GM18867 (cell line): ENCODE results near the gene SLC33A1.
"Not testable (repeated sequence)": the region's sequence is repeated elsewhere in the genome, so short reads cannot be mapped to it uniquely, and the experiment has no call there.

Experiments used
- ATAC-seq: cut with Tn5 transposase; IDR thresholded peaks from one replicate; pipeline ENCODE4 v1.9.1; 2021; ENCODE audit warnings: mild to moderate bottlenecking, moderate library complexity; ENCODE audit not compliant: unreplicated experiment

SLC33A1 gene

GRCh38 chr3:155862290-155862982 lies 8.2 kb upstream of the SLC33A1 start:
- not testable (repeated sequence) for ATAC-seq

- no peak for ATAC-seq
Measured at GRCh38 chr3:155861476-155862183, 7.4 kb upstream of the SLC33A1 start.

GRCh38 chr3:155860424-155860823 lies 6.2 kb upstream of the SLC33A1 start:
- ATAC-seq, result not testable (repeated sequence)

GRCh38 chr3:155859859-155860258 lies 5.6 kb upstream of the SLC33A1 start:
- ATAC-seq, result peak; percentile 55

DNA sequence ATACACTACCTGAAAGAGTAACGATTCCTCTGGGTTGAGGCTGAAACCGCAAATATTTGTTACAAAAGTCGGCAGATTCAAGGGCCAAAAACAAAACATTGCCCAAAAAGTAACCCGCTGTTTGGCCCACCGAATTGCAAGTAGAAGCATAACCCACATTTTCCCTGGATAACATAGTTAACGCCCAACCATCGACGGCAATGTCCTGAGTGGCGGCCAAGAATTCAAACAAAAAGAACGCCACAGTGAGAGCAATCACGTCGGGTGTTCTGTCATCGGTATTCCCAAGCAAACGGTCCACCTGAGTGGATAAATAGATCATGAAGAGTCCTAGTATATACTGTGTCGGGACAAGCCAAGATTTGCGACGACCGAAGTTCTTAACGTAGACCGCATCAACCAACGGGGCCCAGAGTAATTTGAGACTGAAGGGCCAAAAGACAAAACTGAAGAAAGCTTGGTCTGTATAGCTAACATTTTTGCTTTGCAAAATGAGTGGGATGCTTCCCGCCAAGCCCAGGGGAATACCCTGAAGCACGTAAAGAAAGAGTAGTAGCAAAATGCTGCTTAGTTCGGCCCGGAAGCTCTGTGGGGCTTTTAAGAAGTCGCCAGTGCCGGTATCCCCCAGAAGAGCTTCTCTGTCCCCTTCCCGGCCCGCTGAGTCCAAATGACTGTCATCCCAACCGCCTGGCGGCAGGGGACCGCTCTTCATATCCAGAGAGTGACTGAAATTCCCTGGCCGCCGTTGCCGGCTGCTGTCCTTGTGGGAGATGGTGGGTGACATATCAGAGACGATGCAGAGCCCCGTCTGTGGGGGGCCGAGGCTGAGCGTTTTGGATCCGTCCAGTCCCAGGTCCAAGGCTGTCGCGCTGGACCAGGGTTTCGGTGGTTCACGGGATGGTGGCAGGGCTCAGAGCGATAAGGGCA lies 750 bp downstream of the SLC33A1 start:
- ATAC-seq, result peak; percentile 0

- ATAC-seq, result no peak
Measured at GRCh38 chr3:155852341-155852740, 1.9 kb downstream of the SLC33A1 start.

DNA sequence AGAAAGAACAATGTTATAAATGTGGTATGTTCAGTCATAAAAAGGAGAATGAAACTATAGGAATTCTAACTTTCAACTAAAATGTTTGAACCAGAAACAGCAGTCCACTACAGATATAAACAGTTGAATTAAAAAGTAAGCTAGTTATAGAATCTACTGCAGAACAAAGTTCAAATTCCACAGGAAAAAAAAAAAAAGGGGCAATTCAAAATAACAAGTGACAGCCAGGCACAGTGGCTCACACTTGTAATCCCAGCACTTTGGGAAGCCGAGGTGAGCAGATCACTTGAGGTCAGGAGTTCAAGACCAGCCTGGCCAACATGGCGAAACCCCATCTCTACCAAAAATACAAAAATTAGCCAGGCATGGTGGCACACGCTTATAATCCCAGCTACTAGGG lies 4.8 kb downstream of the SLC33A1 start:
- not testable (repeated sequence) for ATAC-seq

- ATAC-seq, result no peak
Measured at GRCh38 chr3:155847993-155848392, 6.2 kb downstream of the SLC33A1 start.

- ATAC-seq, result no peak
Measured at GRCh38 chr3:155846119-155846518, 8.1 kb downstream of the SLC33A1 start.

- ATAC-seq, result peak; percentile 76
Measured at GRCh38 chr3:155843569-155843968, 10.7 kb downstream of the SLC33A1 start.

DNA sequence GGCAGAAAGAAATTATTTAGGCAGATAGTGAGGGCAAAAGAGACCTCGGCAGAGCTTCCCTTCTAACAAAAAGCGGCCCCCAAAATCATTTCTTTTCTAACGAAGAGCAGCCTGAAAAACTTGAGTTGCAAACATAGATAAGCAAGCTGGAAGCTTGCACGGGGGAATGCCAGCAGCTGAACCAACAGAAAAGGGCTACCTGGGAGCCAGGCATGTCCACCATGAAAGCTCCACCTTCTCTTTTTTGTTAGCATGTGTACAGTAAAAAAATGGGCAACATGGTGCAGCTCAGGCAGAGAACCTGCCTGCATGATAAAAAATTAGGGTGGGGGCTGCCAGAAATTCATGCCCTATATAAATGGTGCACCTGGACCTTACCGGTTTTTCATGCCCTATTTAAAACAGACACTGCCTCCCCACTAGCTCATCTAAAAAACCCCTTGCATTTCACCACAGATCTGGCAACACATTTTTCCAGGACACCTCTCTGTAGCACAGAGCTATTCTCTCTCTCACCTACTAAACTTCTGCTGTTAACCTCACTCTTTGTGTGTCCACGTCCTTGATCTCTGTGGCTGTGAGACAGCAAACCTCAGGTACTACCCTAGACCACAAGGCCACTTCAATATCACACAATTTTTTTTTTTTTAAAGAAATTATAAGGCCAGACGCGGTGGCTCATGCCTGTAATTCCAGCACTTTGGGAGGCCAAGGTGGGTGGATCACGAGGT lies 18.7 kb downstream of the SLC33A1 start:
- ATAC-seq, result no peak

DNA sequence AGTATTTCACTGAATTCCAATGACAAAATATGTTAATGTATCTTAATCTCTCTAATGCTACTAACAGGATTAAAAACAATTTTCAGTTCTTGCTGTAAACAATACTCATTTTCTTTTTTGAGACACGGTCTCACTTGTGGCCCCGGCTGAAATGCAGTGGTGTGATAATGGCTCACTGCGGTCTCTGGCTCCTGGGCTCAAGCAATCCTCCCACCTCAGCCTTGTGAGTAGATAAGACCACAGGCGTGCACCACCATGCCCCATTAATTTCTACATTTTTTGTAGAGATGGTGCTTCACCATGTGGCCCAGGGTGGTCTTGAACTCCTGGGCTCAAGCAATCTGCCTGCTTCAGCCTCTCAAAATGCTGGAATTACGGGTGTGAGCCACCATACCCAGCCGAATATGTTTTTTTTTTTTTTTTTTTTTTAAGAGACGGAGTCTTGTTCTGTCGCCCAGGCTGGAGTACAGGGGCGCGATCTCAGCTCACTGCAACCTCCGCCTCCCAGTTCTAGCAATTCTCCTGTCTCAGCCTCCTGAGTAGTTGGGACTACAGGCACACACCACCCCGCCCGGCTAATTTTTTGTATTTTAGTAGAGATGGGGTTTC lies 25.6 kb downstream of the SLC33A1 start:
- not testable (repeated sequence) for ATAC-seq

- ATAC-seq, result no peak
Measured at GRCh38 chr3:155815030-155815545, 39.1 kb downstream of the SLC33A1 start.

DNA sequence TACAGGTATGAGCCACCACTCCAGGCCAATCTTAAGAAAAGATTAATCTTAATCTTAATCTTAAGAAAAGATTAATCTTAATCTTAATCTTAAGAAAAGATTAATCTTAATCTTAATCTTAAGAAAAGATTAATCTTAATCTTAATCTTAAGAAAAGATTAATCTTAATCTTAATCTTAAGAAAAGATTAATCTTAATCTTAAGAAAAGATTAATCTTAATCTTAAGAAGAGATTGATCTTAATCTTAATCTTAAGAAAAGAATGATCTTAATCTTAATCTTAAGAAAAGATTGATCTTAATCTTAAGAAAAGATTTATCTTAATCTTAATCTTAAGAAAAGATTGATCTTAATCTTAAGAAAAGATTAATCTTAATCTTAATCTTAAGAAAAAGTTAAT lies 41.0 kb downstream of the SLC33A1 start:
- not testable (repeated sequence) for ATAC-seq

DNA sequence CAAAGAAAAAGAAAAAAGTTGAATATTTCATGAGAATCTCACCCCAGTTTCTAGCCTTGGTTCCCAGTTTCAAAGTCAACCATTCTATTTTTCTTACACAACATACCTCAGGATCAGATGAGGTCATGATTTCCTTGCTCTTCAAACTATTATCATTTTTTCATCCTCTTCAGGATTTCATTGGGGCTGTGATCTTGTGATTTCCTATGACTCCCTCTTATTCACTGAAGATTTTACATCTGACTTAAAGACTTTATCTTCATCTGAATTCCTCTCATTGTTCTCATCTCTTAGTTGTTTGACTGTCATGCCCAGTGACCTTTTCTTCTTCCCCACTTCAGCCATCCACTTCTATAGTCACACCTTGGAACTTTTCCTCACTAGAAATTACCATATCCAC lies 45.0 kb downstream of the SLC33A1 start:
- ATAC-seq, result no peak

DNA sequence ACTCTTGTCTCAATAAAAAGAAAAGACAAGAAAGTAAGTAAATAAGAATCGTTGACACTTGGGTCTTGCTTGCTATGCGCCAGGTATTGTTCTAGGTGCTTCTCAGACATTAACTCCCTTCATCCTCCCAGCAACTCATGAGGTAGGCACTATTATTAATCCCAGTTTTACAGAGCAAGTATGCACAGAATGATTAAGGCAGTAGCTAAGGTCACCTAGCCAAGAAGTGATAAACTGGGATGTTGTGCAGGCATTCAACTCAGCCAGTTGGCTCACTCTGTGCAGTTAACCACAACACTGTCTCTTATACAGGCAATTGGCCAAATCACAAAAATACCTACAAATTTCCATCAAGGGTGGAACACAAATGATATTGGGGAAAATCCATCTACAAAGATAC lies 46.4 kb downstream of the SLC33A1 start:
- no peak for ATAC-seq

- peak; percentile 96 for ATAC-seq
Measured at GRCh38 chr3:155805802-155806618, 48.2 kb downstream of the SLC33A1 start, which contains the start of gene C3orf33. Gene C3orf33, minus strand, starts transcription at chr3:155806278. Its CDS starts 26 bp downstream, at chr3:155806252.

- peak; percentile 49 for ATAC-seq
Measured at GRCh38 chr3:155805204-155805801, 48.9 kb downstream of the SLC33A1 start.

DNA sequence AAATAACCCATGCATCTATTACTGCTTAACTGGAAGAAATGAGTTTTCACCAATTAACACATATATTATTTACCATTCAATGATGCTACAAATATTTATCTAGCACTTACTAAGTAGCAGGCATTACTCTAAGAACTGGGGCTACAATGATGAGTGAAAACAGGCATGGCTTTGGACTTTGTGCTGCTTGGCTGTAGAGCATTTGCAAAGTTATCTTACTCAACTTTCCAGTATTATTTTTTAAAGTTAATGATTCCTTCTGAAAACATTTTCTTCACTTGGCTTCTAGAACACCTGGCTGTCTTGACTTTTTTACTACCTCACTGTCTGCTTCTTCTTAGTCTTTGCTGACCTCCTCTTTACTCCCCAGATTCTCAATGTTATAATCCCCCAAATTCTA lies 49.9 kb downstream of the SLC33A1 start:
- no peak for ATAC-seq
